HG02973 (cell line): ENCODE data around the gene ITGA8.
"Not testable (repeated sequence)": the region's sequence is repeated elsewhere in the genome, so short reads cannot be mapped to it uniquely, and the experiment has no call there.

Experiments
- ATAC-seq: cut with Tn5 transposase; IDR thresholded peaks from one replicate; pipeline ENCODE4 v1.9.1; 2021; ENCODE audit warnings: moderate library complexity; ENCODE audit not compliant: unreplicated experiment

Gene ITGA8

DNA sequence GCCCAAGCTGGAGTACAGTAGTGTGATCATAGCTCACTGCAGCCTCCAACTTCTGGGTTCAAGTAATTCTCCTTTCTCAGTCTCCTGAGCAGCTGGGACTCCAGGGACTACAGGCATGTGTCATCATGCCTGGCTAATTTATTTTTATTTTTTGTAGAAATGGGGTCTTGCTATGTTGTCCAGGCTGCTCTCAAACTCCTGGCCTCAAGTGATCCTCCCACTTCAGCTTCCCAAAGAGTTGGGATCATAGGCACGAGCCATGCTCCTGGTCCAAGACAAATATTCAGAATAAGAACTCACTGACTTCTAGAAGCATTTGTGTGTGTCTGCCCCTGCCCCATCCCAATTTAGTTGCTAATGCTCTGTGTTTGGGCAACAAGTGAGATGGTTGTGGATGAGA is 151.8 kb downstream of the ITGA8 start:
- no peak for ATAC-seq

DNA sequence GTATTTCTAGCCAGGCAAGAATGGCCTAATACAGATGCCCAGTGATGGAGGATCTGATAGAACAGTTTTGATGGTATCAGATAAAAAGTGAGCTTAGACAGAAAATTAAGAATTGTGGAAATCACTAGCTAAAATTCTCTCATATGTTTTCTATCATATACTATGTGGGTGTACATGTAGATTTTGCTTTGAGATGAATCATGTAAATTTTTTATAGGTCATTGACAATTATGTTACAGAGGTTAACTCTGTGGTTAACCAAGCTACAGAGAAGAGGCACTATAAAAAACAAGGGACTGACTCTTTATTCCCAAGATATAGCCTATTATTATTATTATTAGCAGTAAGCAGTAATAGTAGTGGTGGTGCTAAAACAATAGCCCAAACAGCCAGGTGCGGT is 156.5 kb downstream of the ITGA8 start:
- ATAC-seq: no peak

DNA sequence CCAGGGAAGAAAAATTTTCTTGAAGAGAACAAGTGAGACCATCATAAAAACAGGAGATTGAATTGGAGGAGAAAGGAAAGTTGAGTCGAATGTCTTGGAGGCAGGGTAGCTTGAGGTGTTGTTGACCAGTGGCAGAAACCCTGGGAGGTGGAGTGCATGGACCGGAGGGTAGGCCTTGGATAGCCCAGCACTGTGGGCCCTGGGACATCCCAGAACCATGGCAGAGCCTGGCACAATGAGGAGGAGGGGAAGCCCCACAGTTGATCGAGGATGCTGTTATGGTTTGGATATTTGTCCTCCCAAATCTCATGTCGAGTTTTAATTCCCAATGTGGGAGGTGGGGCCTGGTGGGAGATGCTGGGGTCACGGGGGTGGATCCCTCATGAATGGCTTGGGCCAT is 157.1 kb downstream of the ITGA8 start:
- no peak for ATAC-seq

DNA sequence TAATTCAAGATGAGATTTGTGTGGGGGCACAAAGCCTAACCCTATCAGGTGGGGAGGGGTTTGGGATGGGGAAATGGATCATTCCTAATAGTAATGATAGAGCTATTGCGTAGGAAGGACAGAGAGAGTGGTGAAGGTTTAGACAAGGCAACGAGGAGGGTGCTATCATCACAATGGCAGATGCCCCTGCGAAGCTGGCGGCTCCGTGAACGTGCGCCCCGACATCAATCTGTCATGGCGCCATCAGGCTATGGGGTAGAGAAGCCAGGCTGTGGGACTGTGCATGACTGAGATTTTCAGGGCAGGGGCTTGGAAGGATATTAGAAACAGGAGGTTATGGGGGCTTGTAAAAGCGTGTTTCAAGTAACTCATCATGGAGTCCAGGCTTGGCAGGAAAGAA is 157.6 kb downstream of the ITGA8 start:
- no peak for ATAC-seq

DNA sequence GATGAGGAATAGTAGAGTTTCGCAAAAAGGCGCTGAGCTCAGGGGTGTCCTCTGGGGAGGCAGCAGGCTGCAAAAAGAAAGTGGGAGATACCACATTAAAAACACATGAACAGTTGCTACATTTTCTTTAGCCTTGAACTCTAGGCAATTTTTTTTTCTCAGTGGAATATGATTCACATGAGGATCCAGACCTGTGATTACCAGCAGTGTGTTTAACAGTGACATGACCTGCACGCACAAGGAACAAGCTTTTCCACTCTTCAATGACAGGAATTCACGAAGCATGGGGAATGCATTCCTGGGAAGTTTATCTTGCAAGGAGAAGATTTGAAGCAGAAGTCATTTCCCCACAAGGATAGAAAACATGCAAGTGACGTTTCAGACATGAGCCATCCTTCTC is 161.6 kb downstream of the ITGA8 start:
- ATAC-seq: no peak

DNA sequence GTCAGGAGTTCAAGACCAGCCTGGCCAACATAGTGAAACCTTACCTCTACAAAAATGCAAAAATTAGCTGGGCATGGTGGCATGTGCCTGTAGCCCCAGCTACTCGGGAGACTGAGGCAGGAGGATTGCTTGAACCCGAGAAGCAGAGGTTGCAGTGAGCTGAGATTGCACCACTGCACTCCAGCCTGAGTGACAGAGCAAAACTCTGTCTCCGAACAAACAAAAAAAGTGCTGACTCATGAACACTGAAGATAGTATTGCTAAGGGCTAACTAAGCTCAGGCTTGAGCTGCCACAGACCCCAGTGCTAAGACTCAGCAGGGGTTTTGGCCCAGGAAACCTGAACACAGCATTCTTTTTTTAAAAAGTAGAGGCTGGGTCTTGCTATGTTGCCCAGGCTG is 162.6 kb downstream of the ITGA8 start:
- ATAC-seq: not testable (repeated sequence)

DNA sequence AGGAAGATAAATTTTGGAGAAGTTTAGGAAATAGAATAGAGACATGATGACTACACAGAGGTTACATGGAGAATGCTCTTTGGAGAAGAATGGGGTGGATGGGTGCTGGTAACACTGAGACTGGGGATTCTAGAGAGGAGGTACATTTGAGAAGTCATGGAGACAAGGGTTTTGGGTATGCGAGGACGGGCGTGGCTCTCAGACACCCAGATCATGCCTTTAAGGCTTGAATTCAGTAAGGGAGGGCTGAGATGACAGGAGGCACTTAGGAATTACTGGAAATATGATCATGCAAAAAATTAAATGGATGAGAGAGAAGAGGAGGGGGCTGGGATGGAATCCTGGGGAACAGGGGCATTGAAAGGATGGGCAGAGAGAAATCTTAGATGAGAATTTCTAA is 168.8 kb downstream of the ITGA8 start:
- ATAC-seq: no peak

DNA sequence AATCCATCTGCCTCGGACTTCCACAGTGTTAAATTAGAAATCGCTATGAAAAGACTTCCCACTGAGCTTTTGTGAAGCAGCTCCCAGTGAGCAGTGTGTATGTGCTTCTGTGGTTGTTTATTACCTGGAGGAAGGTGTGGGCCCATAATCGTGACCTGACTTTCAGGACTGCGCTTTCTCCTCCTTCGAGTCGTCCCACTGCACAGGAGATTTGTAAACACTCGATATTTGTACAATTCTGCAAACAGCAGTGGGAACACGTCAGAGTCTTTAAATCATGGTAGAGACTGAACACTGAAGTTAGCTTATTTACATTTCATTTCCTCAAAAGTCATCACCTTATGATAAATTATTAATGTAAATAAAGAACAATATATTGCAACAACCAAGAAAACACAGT is 171.4 kb downstream of the ITGA8 start:
- no peak for ATAC-seq

DNA sequence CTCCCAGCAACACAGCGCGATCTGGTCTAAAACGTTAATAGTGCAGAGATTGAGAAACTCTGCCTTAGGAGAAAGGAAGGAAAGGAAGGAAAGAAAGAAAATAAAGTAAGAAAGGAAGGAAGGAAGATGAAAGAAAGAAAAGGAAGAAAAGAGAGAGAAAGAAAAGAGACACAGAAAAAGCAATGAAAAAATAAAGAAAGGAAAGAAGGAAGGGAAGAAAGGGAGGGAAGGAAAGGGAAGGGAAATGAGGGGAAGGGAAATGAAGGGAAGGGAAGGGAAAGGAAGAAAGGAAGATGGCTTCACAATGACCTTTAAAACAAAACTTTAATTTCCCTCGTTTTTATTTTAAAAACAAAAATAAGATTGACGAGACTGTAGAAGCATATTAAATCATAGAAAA is 173.1 kb downstream of the ITGA8 start:
- ATAC-seq: no peak

DNA sequence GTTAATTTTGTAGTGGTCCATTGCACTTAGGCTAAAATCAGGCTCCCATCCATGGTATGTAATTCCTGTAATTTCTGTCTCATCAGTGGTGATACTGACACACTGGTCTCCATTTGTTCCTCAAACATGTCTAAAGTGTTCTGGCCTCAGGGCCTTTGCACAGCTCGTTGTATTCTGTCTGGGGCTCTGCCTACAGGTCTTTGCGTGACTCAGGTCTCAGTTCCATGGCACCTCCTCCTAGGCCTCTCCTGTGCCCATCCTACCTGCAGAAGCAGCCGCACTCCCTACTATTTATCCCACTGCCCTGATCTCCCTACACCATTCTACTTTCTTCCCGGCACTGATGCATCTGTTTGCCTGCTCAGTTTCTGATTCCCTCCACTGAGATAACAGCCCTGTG is 173.8 kb downstream of the ITGA8 start:
- no peak for ATAC-seq

DNA sequence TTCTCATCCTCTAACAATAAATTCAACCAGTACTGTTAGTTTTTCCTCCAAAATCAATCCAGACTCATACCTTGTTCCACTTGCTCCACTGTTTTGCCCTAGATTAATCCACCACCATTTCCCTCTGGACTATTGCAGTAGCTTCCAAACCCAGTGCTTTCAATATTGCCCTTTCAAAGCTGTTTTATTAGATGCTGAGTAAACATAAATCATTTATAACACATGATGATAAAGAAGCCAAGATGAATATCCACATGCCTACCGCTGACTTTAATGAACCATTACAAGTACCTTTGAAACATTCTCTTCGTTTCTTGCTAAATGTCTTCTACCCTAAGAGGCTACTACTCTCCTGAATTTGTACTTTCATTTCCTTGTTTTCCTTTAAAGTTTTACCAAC is 174.5 kb downstream of the ITGA8 start:
- no peak for ATAC-seq

DNA sequence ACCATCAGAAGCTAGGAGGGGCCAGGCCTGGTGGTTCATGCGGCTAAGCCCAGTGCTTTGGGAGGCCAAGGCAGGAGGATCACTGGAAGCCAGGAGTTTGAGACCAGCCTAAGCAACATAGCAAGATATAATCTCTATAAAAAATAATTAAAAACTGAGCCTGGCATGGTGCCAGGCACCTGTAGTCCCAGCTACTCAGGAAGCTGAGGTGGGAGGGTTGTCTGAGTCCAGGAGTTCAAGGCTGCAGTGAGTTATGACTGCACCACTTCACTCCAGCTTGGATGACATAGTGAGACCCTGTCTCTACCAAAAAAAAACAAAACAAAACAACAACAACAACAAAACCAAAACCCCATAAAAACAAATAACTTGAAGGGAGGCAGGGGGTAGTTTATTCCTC is 175.7 kb downstream of the ITGA8 start:
- no peak for ATAC-seq

DNA sequence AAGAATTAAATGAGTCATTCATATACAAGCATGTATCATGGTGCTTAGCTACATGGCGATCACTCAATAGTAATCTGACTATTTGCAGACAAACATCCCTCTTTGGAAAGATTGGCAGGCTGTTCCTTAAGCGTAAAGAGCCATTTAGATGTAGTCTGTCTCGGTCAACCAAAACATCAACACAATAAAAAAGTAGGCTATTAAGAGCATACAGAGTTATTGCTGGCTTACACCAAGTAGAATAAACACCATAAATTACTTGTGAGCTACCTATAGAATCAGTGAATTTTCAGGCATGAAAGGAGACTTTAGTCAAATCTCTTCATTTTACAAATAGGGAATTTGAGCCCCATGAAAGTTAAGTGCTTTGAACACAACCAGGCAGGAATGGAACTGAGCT is 176.9 kb downstream of the ITGA8 start:
- no peak for ATAC-seq

DNA sequence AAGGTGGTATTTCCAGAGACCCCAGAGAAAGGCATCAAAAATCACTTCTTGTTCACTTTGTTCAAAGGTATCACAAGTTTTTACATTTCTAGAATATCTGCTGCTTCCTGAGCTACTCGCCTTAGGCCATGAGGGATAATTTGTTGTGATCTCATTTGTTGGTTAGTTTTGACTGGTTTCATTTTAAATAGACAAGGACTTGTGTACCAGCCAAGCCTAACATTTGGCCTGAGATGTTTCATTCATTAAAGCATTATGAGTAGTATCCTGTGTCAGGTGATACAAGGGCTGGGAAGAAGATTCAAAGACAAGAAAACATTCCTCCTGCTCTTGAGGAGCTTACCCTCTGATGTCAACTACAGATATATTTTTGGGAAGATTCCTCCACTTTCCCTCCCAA is 178.3 kb downstream of the ITGA8 start:
- ATAC-seq: no peak

DNA sequence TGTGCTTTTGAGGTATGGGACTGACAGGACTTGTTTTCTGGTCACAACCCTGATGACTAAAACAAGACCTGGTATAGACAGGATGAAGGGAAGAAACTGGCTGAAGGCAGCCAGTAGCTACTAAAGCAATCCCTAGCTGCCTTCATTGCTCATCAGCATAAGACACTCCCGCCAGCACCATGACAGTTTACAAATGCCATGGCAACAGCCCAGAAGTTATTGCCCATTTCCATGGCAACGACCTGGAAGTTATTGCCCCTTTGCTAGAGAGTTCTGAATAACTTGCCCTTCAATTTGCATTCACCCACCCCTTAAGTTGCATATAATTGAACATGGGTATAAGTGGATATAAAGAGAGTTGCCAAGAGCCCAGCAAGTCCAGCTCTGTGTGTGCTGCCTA is 179.0 kb downstream of the ITGA8 start:
- no peak for ATAC-seq

DNA sequence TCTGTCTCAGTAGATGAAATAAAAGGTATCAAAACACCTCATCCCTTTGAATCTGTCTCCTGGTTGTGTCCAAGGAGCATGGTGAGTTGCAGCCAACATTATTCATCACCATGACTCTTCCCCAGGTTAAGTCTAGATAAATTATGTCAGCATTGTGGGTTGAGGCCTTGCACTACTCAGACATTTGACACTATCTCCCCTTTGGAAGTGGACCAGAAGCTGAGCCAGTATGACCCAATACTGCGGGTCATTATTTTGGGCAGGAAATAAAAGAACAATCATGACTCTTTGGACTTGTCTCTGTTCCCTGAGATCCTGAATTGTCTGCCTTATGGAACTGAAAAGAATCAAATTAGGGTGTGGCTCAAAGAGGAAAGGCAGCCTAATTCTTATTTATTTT is 180.5 kb downstream of the ITGA8 start:
- ATAC-seq: no peak

DNA sequence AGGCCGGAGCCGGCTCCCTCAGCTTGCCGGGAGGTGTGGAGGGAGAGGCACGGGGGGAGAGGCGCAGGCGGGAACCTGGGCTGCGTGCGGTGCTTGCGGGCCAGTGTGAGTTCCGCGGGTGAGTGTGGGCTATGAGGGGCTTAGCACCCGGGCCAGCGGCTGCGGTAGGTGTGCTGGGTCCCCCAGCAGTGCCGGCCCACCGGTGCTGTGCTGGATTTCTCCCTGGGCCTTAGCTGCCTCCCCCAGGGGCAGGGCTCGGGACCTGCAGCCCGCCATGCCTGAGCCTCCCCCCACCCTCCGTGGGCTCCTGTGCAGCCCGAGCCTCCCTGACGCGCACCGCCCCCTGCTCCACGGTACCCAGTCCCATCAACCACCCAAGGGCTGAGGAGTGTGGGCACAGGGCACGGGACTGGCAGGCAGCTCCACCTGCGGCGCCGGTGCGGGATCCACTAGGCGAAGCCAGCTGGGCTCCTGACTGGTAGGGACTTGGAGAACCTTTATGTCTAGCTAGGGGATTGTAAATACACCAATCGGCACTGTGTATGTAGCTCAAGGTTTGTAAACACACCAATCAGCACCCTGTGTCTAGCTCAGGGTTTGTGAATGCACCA is 184.7 kb downstream of the ITGA8 start:
- not testable (repeated sequence) for ATAC-seq

DNA sequence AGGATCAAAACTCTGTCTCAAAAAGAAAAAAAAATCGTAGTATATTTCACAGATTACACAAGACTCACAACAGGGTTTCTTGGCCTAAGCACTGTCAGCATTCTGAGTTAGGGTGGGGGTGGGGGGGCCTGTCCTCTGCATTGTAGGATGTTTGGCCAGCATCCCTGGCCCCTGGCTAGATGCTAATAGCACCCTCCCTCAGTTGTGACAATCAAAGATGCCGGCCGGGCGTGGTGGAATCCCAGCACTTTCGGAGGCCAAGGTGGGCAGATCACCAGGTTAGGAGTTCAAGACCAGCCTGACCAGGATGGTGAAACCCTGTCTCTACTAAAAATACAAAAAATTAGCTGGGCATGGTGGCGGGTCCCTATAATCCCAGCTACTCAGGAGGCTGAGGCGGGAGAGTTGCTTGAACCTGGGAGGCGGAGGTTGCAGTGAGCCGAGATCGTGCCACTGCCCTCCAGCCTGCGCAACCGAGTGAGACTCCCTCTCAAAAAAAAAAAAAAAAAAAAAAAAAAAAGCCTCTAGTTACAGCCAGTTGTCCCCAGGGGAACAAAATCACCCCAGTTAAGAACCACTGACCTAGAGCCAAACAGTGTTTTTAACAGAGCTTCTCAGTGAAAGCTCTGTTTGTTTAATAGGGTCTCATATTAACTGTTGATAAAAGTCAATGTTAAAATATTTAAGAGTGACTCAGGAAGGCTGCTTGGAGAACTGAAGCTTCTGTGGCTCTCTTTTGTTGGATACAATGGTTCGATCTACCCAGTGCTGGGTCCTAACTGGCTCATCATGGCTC is 187.6 kb downstream of the ITGA8 start:
- ATAC-seq: no peak

DNA sequence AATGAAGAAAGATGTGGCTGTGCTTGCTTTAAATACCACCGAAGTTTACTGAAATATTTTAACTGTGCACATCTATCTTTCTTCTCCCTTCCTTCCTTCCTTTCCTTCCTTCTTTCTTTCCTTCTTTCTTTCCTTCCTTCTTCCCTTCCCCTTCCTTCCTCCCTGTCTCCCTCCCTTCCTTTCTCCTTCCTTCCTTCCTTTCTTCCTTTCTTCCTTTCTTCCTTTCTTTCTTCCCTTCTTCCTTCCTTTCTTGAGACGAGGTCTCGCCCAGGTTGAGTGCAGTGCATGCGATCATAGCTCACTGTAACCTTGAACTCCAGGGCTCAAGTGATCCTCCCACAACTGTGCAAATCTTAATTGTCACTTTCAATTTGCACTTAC is 190.9 kb downstream of the ITGA8 start:
- ATAC-seq: no peak

DNA sequence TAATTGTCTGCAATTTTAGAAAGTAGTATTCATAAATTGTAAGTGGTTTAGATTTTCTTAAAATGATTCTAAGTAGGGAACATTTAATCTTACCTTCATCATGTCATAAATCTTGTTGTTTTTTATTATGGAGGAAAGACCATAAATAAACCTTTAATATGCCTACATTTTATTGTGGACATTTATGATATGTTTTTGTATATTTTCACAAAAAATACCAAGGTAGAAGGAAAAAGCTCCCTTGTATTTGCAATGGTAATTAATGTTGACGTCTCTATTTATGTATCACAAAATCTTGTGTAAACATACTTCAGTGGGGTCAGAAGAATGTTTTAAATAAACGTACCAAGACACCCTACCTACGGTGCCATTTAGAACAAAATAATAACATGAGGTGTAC is 193.0 kb downstream of the ITGA8 start:
- ATAC-seq: no peak

DNA sequence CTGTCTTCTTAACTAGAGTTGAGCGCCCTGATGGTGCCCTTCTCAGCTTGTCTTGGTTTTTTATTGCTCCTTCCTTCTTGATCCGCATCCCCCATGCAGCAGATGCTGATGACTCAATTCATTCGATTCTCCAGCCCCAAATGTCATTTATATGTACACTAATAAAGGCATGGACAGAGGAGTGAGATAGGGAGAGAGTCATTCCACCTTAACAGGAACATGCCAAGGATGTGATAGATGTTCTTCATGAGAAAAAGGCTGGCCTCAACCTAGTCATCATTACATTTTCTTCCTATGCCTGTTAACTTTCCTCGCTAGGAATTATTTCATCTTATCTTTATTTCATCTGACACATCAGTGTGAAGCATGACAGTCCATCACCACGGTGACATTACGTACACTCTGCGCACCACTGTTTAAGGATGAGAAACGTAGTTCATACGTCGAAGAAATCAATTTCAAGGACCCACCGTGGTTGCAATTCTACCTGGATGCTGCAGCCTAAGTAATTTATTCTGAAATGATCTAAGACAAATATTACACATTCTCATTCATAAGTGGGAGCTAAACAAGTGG is 198.3 kb downstream of the ITGA8 start:
- no peak for ATAC-seq

DNA sequence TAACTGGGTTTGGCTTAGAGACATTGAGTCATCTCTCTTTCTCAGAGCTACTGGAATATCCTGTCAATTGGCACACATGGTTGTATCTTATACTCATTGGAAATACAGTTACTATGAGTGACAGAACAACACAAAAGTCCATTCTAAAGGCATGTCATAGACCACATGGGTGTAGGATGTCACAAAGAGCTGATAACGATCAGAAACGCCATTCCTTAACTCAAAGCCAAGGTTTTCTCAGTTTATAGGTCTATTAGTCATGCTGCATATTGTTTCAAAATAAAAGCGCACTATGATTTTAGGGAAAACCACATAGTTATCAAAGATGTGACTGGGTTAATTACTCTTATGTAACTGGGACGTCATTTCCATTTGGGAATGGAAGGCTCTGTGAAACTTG is 201.5 kb downstream of the ITGA8 start:
- ATAC-seq: no peak
